ENCODE results near the gene ERLEC1.
A peak's percentile ranks its signal among the peaks of the same experiment; 100 is the strongest.
"Not testable (repeated sequence)": the region's sequence is repeated elsewhere in the genome, so short reads cannot be mapped to it uniquely, and the experiment has no call there.

The ERLEC1 gene

GRCh38 chr2:53786705-53787613 is at the start of gene ERLEC1, which contains the start of gene ASB3:
ERLEC1 (plus strand) TSS chr2:53787044; CDS start chr2:53787211, 167 bp downstream.
ASB3 (minus strand) TSS chr2:53786953; CDS start chr2:53765572, 21,381 bp downstream.
- DNase-seq = peak; percentile 90

- no peak for DNase-seq
Observed at GRCh38 chr2:53737091-53737490, 49.8 kb upstream of the ERLEC1 start.

- DNase-seq = no peak
Observed at GRCh38 chr2:53739032-53739431, 47.8 kb upstream of the ERLEC1 start.

GRCh38 chr2:53740170-53740569 is 46.7 kb upstream of the ERLEC1 start:
- DNase-seq = peak; percentile 68

- DNase-seq = no peak
Observed at GRCh38 chr2:53744395-53745065, 42.3 kb upstream of the ERLEC1 start.

GRCh38 chr2:53750041-53750768 is 36.6 kb upstream of the ERLEC1 start:
- no peak for DNase-seq

- no peak for DNase-seq
Observed at GRCh38 chr2:53751728-53752127, 35.1 kb upstream of the ERLEC1 start.

- no peak for DNase-seq
Observed at GRCh38 chr2:53752385-53752784, 34.5 kb upstream of the ERLEC1 start.

GRCh38 chr2:53753041-53753440 is 33.8 kb upstream of the ERLEC1 start:
- DNase-seq = no peak

GRCh38 chr2:53755121-53755520 is 31.7 kb upstream of the ERLEC1 start:
- no peak for DNase-seq

- no peak for DNase-seq
Observed at GRCh38 chr2:53756644-53757043, 30.2 kb upstream of the ERLEC1 start.

- DNase-seq = not testable (repeated sequence)
Observed at GRCh38 chr2:53757206-53757605, 29.6 kb upstream of the ERLEC1 start.

- DNase-seq = peak; percentile 74
Observed at GRCh38 chr2:53765767-53766166, 21.1 kb upstream of the ERLEC1 start.

- peak; percentile 94 for DNase-seq
Observed at GRCh38 chr2:53767405-53768241, 19.2 kb upstream of the ERLEC1 start, which contains the start of gene CHAC2. CHAC2 (plus strand) TSS chr2:53767804; CDS start chr2:53767887, 83 bp downstream.

- DNase-seq = peak; percentile 63
Observed at GRCh38 chr2:53768242-53768542, 18.7 kb upstream of the ERLEC1 start.

- DNase-seq = no peak
Observed at GRCh38 chr2:53769318-53769945, 17.4 kb upstream of the ERLEC1 start.

- DNase-seq = peak; percentile 33
Observed at GRCh38 chr2:53770264-53770663, 16.6 kb upstream of the ERLEC1 start.

GRCh38 chr2:53777134-53777533 is 9.7 kb upstream of the ERLEC1 start:
- DNase-seq = no peak

GRCh38 chr2:53778536-53779162 is 8.2 kb upstream of the ERLEC1 start:
- DNase-seq = no peak

GRCh38 chr2:53780056-53780455 is 6.8 kb upstream of the ERLEC1 start:
- DNase-seq = no peak

- DNase-seq = no peak
Observed at GRCh38 chr2:53782676-53783075, 4.2 kb upstream of the ERLEC1 start.
